ENCODE measurements around the gene LRRC4. TPM values are rescaled to one million over a fixed set of nuclear protein-coding genes. Genes with fewer than 3 reads are reported as not detected.

Gene LRRC4
- total RNA-seq, 1 donor from 2014 or later, result 67.5 TPM

- H3K4me3 Mint-ChIP-seq, result no peak overlapping the region
- DNase-seq (ENCODE audit: low read depth, low spot score), result no peak
- H3K27ac Mint-ChIP-seq (ENCODE audit: unreplicated experiment), result no peak overlapping the region
- H3K36me3 Mint-ChIP-seq (ENCODE audit: low read depth), result no peaks in the 10 kb centered on the region
- H3K4me1 Mint-ChIP-seq, result no peaks in the 10 kb centered on the region
- no peaks in the 10 kb centered on the region for H3K9me3 Mint-ChIP-seq
- TF ChIP-seq CTCF (conservative IDR thresholded peaks at IDR 0.05), result no peak
- H3K27me3 Mint-ChIP-seq (ENCODE audit: low read depth), result no peaks in the 10 kb centered on the region
Measured at GRCh38 chr7:128071376-128071775, 40.1 kb upstream of the LRRC4 start.

GRCh38 chr7:128069373-128070364 lies 38.4 kb upstream of the LRRC4 start:
- Mint-ChIP-seq H3K4me3 (no peak overlapping the region), H3K9me3 (no peaks in the 10 kb centered on the region), H3K4me1 (no peaks in the 10 kb centered on the region), H3K27me3 (ENCODE audit: low read depth) (no peaks in the 10 kb centered on the region), H3K36me3 (ENCODE audit: low read depth) (no peaks in the 10 kb centered on the region), H3K27ac (ENCODE audit: unreplicated experiment) (no peak overlapping the region)
- no peak for DNase-seq (ENCODE audit: low read depth, low spot score)
- no peak for TF ChIP-seq CTCF (conservative IDR thresholded peaks at IDR 0.05)

GRCh38 chr7:128068785-128069184 lies 37.5 kb upstream of the LRRC4 start:
- Mint-ChIP-seq H3K9me3 (no peaks in the 10 kb centered on the region), H3K27me3 (ENCODE audit: low read depth) (no peaks in the 10 kb centered on the region), H3K4me1 (no peaks in the 10 kb centered on the region), H3K4me3 (no peak overlapping the region), H3K36me3 (ENCODE audit: low read depth) (no peaks in the 10 kb centered on the region), H3K27ac (ENCODE audit: unreplicated experiment) (peak overlapping the region; percentile 8)
- TF ChIP-seq CTCF (conservative IDR thresholded peaks at IDR 0.05), result no peak
- DNase-seq (ENCODE audit: low read depth, low spot score), result no peak

- no peak for DNase-seq (ENCODE audit: low read depth, low spot score)
- no peaks in the 10 kb centered on the region for H3K36me3 Mint-ChIP-seq (ENCODE audit: low read depth)
- no peak overlapping the region for H3K4me3 Mint-ChIP-seq
- no peaks in the 10 kb centered on the region for H3K9me3 Mint-ChIP-seq
- H3K27ac Mint-ChIP-seq (ENCODE audit: unreplicated experiment), result no peak overlapping the region
- H3K27me3 Mint-ChIP-seq (ENCODE audit: low read depth), result no peaks in the 10 kb centered on the region
- no peaks in the 10 kb centered on the region for H3K4me1 Mint-ChIP-seq
- no peak for TF ChIP-seq CTCF (conservative IDR thresholded peaks at IDR 0.05)
Measured at GRCh38 chr7:128067983-128068382, 36.7 kb upstream of the LRRC4 start.

- H3K36me3 Mint-ChIP-seq (ENCODE audit: low read depth), result no peaks in the 10 kb centered on the region
- H3K27ac Mint-ChIP-seq (ENCODE audit: unreplicated experiment), result no peak overlapping the region
- H3K4me1 Mint-ChIP-seq, result peaks cover 4% of the 10 kb centered on the region
- H3K27me3 Mint-ChIP-seq (ENCODE audit: low read depth), result no peaks in the 10 kb centered on the region
- no peak for TF ChIP-seq CTCF (conservative IDR thresholded peaks at IDR 0.05)
- no peak for DNase-seq (ENCODE audit: low read depth, low spot score)
- H3K9me3 Mint-ChIP-seq, result no peaks in the 10 kb centered on the region
- H3K4me3 Mint-ChIP-seq, result no peak overlapping the region
Measured at GRCh38 chr7:128066858-128067257, 35.6 kb upstream of the LRRC4 start.
